WERI-Rb-1 (cell line): ENCODE data around the gene PROM2.
A peak's percentile ranks its signal among the peaks of the same experiment; 100 is the strongest.

ENCODE experiments used
- DNase-seq: peaks from one replicate; pipeline ENCODE4 v3.0.0-alpha.2; 2020
- H3K27ac ChIP-seq: fragments of 250-450 bp; sonication (Bioruptor Pico); 2 replicates; pipeline ENCODE4 v1.5.1; 2020; ENCODE audit warnings: mild to moderate bottlenecking, moderate library complexity
- H3K27me3 ChIP-seq: fragments of 250-450 bp; sonication (Bioruptor Pico); 2 replicates; pipeline ENCODE4 v1.5.1; 2021; ENCODE audit warnings: mild to moderate bottlenecking, low read depth, moderate library complexity; ENCODE audit not compliant: insufficient read depth, severe bottlenecking
- H3K36me3 ChIP-seq: fragments of 250-450 bp; sonication (Bioruptor Pico); 2 replicates; pipeline ENCODE4 v1.5.1; 2020; ENCODE audit warnings: mild to moderate bottlenecking, moderate library complexity
- H3K4me3 ChIP-seq: 2 replicates; pipeline ENCODE4 v1.5.1; 2011; ENCODE audit warnings: low read depth, mild to moderate bottlenecking, control low read depth, low read length
- H3K9me3 ChIP-seq: fragments of 250-450 bp; sonication (Bioruptor Pico); 2 replicates; pipeline ENCODE4 v1.5.1; 2021; ENCODE audit warnings: mild to moderate bottlenecking, moderate library complexity; ENCODE audit not compliant: severe bottlenecking
- CTCF ChIP-seq: IDR thresholded peaks from 2 replicates; pipeline ENCODE4 v1.5.1; 2011; ENCODE audit warnings: low read depth, mild to moderate bottlenecking, control low read depth, inconsistent platforms, low read length

The PROM2 gene

GRCh38 chr2:95311815-95312542, 37.7 kb downstream of the PROM2 start:
- H3K9me3 ChIP-seq: no peaks in the 10 kb centered on the region
- no peaks in the 10 kb centered on the region for H3K27me3 ChIP-seq
- DNase-seq: no peak
- H3K27ac ChIP-seq: no peak overlapping the region
- TF ChIP-seq CTCF: no peak
- no peaks in the 10 kb centered on the region for H3K36me3 ChIP-seq
- H3K4me3 ChIP-seq: no peak overlapping the region

GRCh38 chr2:95312543-95313201, 38.4 kb downstream of the PROM2 start:
- no peak for TF ChIP-seq CTCF
- DNase-seq: no peak
- Histone ChIP-seq H3K4me3 (no peak overlapping the region), H3K27ac (peak overlapping the region; percentile 21; the same call in 1 of the 2 replicates), H3K27me3 (no peaks in the 10 kb centered on the region), H3K9me3 (no peaks in the 10 kb centered on the region), H3K36me3 (no peaks in the 10 kb centered on the region)

GRCh38 chr2:95313296-95314131, 39.3 kb downstream of the PROM2 start:
- no peak for TF ChIP-seq CTCF
- Histone ChIP-seq H3K27me3 (no peaks in the 10 kb centered on the region), H3K4me3 (no peak overlapping the region), H3K9me3 (no peaks in the 10 kb centered on the region), H3K27ac (peak overlapping the region; percentile 1; the same call in 1 of the 2 replicates), H3K36me3 (no peaks in the 10 kb centered on the region)
- no peak for DNase-seq

GRCh38 chr2:95314598-95314963, 40.3 kb downstream of the PROM2 start:
- Histone ChIP-seq H3K27me3 (no peaks in the 10 kb centered on the region), H3K36me3 (no peaks in the 10 kb centered on the region), H3K4me3 (no peak overlapping the region), H3K9me3 (no peaks in the 10 kb centered on the region), H3K27ac (peak overlapping the region; percentile 68)
- peak; percentile 61 for DNase-seq
- 0 out of 2 replicates have a peak, but pooled peaks have one; percentile 6 for TF ChIP-seq CTCF

GRCh38 chr2:95314964-95315611, 40.8 kb downstream of the PROM2 start:
- Histone ChIP-seq H3K9me3 (no peaks in the 10 kb centered on the region), H3K27me3 (no peaks in the 10 kb centered on the region), H3K4me3 (no peak overlapping the region), H3K36me3 (no peaks in the 10 kb centered on the region), H3K27ac (peak overlapping the region; percentile 68)
- DNase-seq: peak; percentile 68
- peak; percentile 90 for TF ChIP-seq CTCF
